Skin epidermis (tissue), 12 donors: ENCODE results near the gene STRA8.

Experiments
- H3K27ac ChIP-seq, 21 experiments: fragments of 200-600 bp; sonication (generic) in 11 of 21; one replicate each; pipeline ENCODE4 v1.5.0; 2020; ENCODE audit warnings: mild to moderate bottlenecking in 3 of 21, inconsistent platforms in 2 of 21, moderate library complexity in 2 of 21
- H3K4me3 ChIP-seq, 7 experiments: fragments of 200-600 bp; sonication (generic) in 2 of 7; one replicate each; pipeline ENCODE4 v1.5.0; 2020; ENCODE audit warnings: inconsistent platforms in 2 of 7, mild to moderate bottlenecking in 2 of 7, moderate library complexity in 1 of 7

The STRA8 gene, protein sequence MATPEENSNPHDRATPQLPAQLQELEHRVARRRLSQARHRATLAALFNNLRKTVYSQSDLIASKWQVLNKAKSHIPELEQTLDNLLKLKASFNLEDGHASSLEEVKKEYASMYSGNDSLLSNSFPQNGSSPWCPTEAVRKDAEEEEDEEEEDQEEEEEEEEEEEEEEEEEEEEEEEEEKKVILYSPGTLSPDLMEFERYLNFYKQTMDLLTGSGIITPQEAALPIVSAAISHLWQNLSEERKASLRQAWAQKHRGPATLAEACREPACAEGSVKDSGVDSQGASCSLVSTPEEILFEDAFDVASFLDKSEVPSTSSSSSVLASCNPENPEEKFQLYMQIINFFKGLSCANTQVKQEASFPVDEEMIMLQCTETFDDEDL

DNA sequence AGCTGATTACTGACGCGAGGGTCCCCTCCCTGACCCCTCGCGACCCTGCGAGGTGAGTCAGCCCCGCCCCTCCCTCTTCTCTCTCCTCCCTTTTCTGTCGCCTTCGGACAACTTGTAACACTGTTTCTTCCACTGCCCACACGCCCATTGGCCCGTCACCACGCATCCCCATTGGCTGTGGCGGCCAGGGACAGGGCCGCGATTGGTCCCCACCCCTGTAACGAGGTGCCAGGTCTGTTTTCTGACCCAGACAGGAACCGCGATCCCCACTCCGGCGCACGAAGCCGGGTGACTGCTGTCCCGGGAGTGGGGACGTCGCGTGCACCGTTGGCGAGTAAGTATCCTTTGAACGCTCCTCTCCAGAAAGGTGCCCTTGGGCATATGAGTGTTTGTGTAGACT lies at the start of gene STRA8:
STRA8 (plus strand) TSS at position 269 of the 400 bp plus-strand sequence. CDS start 6,687 bp downstream, outside the sequence.
- no peak within 1 kb of the TSS for H3K4me3 ChIP-seq
- no peak within 1 kb of the TSS for H3K27ac ChIP-seq

DNA sequence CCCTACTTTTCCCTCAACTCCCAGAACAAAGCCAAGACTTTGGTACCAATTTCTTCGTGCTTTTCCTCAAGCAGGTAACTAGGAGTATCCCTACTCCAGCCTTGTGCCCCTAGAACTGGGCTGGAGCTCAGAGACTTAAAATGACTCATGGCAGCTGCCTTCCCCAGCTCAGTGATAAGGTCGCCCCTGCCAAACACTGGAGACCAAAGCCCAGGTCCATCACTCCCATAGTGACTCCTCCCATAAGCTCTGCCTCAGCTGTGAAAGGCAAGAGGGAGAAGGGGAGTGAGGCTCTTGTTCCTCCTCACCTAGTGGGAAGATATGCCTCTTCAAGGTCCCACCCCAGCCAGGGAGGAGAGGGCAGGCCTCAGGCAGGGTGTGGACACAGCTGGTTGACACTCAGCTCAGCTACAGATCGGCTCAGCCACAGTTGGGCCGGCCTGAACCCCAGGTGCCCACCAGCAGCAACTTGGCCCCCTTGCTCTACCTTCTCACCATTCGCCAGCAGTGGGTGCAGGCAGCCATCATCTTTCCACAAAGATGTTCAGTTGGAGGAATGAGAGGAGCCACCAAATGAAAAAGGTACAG lies 49.3 kb upstream of the STRA8 start:
- H3K4me3 ChIP-seq: no peak overlapping the region

GRCh38 chr7:135185471-135186260 lies 48.0 kb upstream of the STRA8 start:
- no peak overlapping the region for H3K27ac ChIP-seq
- H3K4me3 ChIP-seq: no peak overlapping the region

More for the DNA sequence above, 49.3 kb upstream of the STRA8 start:
- no peak overlapping the region for H3K27ac ChIP-seq

GRCh38 chr7:135186261-135186540 lies 47.4 kb upstream of the STRA8 start:
- no peak overlapping the region for H3K4me3 ChIP-seq
- H3K27ac ChIP-seq: no peak overlapping the region

DNA sequence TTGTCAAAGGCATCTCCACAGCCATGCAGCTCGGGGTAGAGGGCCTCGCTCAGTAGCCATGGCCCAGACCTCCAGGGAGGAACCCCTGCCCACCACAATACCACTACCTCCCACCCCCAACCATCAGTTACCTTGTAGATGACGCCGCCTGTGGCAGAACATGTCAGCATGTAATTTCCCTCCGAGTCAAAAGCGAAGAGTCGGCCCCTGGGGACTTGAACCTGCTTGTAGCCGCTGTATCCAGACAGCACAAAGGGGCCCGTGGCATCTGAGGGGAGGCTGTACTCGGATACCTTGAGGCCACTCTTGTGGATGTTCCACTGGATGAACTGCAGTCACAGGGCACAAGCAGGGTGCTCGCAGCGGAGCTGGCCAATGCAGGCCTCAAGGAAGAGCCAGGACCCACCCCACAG lies 46.8 kb upstream of the STRA8 start:
- H3K4me3 ChIP-seq: no peak overlapping the region

GRCh38 chr7:135188298-135188984 lies 45.2 kb upstream of the STRA8 start:
- Histone ChIP-seq H3K4me3 (no peak overlapping the region), H3K27ac (peak overlapping the region in 1 of 21 experiments; percentile 16)

More for the DNA sequence above, 46.8 kb upstream of the STRA8 start:
- H3K27ac ChIP-seq: no peak overlapping the region

DNA sequence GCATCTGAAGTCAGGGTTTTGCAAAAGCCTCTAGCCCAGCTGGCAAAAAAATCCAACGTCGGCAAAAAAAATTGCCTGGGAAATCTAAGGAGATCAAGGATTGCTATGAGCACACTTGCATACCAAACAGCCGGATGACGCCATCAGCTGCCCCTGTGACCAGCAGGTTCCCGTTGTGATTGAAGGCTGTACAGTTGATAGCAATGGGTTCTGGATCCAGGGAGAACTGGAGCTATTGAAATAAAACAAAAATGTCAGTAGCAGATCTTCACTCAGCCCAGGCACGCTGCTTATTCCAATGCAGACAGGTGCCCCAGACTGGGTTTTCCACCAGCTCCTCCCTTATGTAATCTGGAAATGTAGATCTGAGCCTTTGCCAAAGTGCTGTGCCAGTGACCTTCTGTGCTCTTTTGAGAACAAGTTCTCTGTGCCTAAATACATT lies 44.4 kb upstream of the STRA8 start:
- peak overlapping the region in 2 of 21 experiments; percentile 16 to 27 for H3K27ac ChIP-seq
- no peak overlapping the region for H3K4me3 ChIP-seq

GRCh38 chr7:135189961-135190360 lies 43.7 kb upstream of the STRA8 start:
- H3K4me3 ChIP-seq: no peak overlapping the region
- peak overlapping the region in 7 of 21 experiments; percentile 6 to 58 (median 27) for H3K27ac ChIP-seq

- H3K27ac ChIP-seq: peak overlapping the region in 2 of 21 experiments; percentile 1 to 62
- no peak overlapping the region for H3K4me3 ChIP-seq
These were observed 42.9 kb upstream of the STRA8 start for GRCh38 chr7:135190703-135191102.

GRCh38 chr7:135192914-135193536 lies 40.6 kb upstream of the STRA8 start:
- H3K27ac ChIP-seq: peak overlapping the region in 6 of 21 experiments; percentile 5 to 77 (median 42)
- no peak overlapping the region for H3K4me3 ChIP-seq

GRCh38 chr7:135193615-135194081 lies 40.0 kb upstream of the STRA8 start:
- Histone ChIP-seq H3K4me3 (no peak overlapping the region), H3K27ac (peak overlapping the region in 7 of 21 experiments; percentile 8 to 77 (median 38))

DNA sequence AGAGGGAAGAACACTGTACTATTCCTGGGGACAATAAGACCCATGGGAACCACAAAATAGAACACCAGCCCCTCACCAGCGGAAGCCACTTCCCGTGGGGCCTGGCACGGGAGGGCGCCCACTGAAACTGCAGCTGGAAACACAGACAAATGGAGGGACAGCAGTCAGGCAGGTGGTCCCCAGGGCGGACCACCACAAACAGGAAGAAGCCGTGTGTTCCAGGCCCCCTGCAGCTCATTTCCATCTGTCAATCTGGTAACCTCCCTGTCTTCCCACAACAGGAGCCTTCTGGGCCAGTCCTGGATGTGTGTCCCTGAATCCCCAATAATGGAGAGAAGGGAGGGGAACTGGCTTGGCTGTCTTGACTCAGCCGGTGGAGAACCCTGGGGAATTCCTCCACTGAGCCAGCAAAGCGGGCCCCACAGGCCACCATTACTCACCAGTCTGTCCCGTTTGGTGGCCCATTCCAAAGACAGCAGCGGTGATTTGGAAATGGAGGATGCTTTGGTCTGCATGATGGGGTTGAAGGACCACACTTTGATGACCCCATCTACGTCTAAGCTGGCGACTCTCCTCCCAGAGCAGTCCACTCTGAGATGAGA lies 39.0 kb upstream of the STRA8 start:
- Histone ChIP-seq H3K27ac (peak overlapping the region in 4 of 21 experiments; percentile 26 to 77 (median 43)), H3K4me3 (no peak overlapping the region)

- no peak overlapping the region for H3K4me3 ChIP-seq
- peak overlapping the region in 2 of 21 experiments; percentile 26 to 49 for H3K27ac ChIP-seq
These were observed 38.5 kb upstream of the STRA8 start for GRCh38 chr7:135195156-135195555.

- Histone ChIP-seq H3K27ac (no peak overlapping the region), H3K4me3 (no peak overlapping the region)
These were observed 37.5 kb upstream of the STRA8 start for GRCh38 chr7:135195968-135196629.

DNA sequence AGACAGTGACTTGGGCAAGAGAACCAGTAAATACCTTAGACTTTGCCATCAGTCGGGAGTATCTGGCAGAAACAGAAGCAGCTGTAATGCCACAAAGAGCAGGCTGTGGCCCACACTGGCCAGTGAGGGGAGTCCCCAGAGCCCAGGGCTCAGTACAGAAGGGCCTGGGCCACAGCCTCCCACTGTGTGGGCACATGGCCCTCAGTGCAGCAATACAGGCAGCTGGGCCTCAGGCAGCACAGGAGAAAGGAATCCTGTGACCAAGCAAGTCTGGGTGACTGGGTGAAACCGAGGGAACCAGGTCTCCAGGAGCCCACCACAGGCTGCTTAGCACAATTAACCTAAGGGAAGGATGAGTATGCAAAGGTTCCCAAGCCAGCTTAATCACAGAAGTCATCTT lies 36.3 kb upstream of the STRA8 start:
- H3K27ac ChIP-seq: no peak overlapping the region
- H3K4me3 ChIP-seq: no peak overlapping the region

GRCh38 chr7:135197906-135198655 lies 35.6 kb upstream of the STRA8 start:
- Histone ChIP-seq H3K4me3 (no peak overlapping the region), H3K27ac (no peak overlapping the region)

GRCh38 chr7:135199439-135199838 lies 34.2 kb upstream of the STRA8 start:
- Histone ChIP-seq H3K27ac (no peak overlapping the region), H3K4me3 (no peak overlapping the region)
